HTR-8/SVneo (cell line): ENCODE results near the gene ACO1.

ENCODE experiments used
- DNase-seq: peaks from one replicate; pipeline ENCODE4 v3.0.0; 2011; ENCODE audit warnings: low spot score, mixed read lengths; ENCODE audit not compliant: insufficient read length
- FAIRE-seq: peaks from 2 replicates; lab custom pipeline; 2011; peaks lifted over from hg19 to GRCh38; lab: Jason Lieb, UNC

Gene ACO1

DNA sequence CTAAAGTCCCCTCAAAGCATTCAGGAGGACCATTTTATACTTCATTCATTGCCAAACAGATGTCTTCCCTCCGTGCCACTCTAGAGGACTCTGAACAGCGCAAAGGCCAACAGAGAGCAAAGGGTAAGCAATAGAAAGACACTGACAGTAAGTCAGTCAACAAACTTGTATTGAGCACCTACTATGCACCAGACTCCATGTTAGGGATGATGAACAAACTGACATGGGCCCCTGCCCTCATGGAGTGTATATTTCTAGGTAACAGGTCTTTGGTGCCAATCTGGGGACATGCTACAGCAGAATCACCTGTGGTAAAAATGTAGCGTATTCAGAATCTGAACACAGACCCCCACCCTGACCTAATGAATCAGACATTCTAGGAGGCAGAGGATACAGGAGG, 3.5 kb upstream of the ACO1 start:
- DNase-seq (no peak), FAIRE-seq (no peak)

DNA sequence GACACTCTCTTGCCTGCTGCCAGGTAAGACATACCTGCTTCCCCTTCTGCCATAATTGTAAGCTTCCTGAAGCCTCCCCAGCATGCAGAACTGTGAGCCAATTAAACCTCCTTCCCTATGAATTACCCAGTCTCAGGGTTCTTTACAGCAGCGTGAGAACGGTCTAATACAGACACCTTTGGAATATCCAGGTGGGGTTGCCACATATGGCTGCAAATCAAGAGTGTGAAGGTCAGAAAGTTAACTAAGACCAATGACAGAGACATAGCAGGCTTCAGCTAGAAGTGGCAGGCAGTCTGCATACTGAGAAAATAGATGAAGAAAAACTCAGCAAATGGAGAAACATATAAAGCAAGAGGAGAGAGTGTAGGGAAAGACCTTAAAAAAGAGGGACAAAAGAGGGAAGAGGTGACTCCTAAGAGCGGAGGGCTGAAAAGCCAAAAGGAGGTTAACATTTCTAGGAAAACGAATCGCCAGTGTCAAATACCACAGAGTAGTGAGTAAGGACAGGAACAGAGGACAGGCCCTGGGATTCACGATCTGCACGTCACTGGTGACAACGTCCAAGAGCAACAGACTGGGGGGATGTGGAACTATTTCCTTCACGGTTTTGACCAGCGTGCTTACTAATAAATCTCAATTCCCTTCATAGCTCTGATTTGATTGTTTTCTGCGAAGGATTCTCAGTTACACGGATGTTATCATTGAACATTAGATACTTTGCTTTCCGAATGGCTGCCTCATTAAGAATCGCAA, 1.7 kb upstream of the ACO1 start:
- DNase-seq (no peak), FAIRE-seq (no peak)

DNA sequence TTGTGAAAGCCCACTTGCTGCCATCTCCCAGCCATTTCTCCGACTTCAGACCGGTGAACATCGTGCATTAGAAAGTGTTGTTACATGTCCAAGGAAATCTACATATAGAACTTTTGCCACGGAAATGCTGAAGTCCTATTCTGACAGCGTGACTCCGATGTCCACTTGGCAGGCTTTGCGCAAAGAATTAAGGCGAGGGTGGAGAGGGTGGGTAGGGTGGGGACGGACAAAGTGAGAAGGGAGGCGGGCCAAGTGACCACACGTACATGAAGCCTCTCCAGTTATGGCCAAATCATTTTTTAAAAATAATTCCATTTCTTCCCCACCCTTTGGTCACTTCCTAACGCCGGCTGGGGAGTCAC, 460 bp upstream of the ACO1 start:
- FAIRE-seq = no peak

DNA sequence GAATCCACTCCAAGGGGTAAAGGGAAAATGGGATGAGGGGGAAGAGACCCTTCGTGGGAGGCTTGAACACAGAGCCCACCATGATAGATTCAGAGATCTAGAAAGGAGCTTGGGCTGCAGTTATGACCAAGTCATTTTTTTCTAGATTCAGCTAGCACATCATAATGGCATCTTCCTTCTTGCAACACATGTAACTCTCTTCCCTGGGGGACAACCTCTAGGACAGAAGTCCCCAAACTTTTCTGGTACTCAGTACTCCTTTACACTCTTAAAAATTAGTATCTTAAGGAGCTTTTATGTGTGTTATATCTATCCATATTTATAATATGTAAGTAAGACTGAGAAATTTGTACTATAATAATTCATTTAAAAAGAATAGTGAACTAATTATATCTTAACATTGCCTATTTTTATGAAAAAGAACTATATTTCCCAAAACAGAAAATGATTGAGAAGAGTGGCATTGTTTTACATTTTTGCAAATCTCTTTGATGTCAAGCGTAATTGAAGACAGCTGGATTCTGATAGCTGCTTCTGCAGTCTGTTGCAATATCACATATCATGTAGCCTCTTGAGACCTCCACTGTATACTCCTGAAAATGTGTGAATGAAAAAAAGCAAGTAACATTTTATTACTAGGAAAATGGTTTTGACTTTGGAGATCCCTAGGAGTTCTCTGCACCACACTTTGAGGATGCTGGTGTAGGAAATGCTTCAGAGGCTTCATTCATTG, 875 bp downstream of the ACO1 start:
- no peak for FAIRE-seq
- no peak for DNase-seq

More for the DNA sequence above, 460 bp upstream of the ACO1 start:
- DNase-seq = no peak

- DNase-seq (no peak), FAIRE-seq (no peak)
These were observed 1.4 kb downstream of the ACO1 start for GRCh38 chr9:32385885-32386283.

- no peak for DNase-seq
- no peak for FAIRE-seq
These were observed 2.8 kb downstream of the ACO1 start for GRCh38 chr9:32387256-32387655.

- DNase-seq (no peak), FAIRE-seq (no peak)
These were observed 4.9 kb downstream of the ACO1 start for GRCh38 chr9:32389365-32389764.

GRCh38 chr9:32393911-32394310, 9.5 kb downstream of the ACO1 start:
- no peak for DNase-seq
- no peak for FAIRE-seq

- FAIRE-seq (no peak), DNase-seq (no peak)
These were observed 10.1 kb downstream of the ACO1 start for GRCh38 chr9:32394381-32395049.

DNA sequence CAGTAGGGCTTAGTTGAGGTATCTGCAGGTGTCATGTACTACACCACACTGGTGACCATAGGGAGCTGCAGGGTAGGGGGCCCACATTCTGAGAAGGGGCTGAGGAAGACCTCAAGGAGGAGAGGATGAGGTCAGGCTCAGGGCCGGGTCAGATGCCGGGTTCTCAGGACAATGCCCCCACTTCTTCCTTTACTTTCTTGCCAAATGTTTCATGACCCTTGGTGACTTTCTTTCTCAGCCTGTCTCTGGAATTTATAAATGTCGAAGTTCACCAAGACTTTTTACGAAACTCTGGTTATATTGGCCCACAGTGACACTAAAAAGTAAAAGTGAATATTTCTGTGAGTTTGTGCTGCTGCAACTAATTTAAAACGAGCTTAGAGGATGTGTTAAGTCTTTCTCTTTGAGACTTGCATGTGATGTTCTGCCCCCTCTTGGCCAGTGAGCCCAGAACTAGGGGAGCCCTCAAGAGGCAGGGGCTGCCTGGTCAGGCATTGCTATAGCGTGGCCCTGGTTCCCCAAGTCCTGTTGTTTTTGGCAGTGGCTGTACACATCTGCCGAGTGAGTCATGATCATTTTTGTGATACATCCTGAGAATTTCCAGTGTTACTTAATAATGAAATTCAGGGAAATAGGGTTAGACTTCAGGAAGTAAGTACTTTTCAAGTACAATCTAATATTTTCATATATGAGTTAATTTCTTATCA, 11.2 kb downstream of the ACO1 start:
- no peak for FAIRE-seq
- DNase-seq = peak; percentile 40

DNA sequence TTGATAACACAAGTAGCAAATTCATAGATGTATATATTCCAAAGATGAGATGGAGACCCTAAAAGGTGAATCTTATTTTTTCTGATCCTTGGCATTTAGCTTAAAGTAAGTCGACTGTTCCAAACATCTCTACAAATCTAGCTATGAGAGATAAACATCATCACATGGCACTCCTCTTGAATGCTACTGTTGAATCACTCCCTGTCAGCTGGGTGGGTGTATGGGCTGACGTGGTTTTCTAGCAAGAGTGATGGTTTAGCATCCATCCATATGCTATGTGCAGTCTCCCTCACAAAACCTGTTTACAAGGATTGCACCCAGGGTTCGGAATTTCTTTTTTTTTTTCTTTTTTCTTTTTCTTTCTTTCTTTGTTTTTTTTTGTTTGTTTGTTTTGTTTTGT, 13.8 kb downstream of the ACO1 start:
- FAIRE-seq (no peak), DNase-seq (no peak)

DNA sequence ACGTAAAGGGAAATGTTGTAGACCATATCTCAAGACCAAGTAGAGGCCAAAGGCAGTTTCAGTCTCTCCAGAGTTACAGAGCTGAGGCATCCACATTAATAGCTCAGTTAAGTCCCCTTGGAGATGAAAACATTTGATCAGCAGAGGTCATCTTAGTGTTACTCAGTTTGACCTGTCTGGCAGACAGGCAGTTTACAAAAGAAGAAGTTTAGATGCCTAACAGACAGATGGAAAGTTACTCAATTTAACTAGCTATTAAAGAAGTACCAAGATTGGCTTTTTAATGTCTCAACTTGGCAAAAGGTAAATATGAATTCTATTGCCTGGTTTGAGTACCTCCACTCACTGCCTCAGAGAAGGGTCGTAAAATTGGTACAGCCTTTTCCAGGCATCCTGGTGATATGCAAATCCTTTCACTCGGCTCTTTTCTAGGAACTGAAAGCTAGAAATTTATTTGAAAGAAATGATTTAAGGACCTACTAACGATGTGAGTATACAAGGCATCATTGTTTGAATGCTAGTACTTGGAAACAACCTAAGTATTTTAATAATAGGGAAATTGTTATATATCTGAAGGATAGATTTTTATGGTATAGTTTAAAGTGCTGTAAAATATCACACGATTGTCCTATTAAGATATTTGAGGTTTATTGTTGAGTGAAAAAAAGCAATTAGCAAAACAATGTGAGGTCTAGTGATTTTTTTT, 14.8 kb downstream of the ACO1 start:
- FAIRE-seq = no peak
- DNase-seq = no peak

GRCh38 chr9:32401488-32401887, 17.0 kb downstream of the ACO1 start:
- DNase-seq = no peak
- no peak for FAIRE-seq

DNA sequence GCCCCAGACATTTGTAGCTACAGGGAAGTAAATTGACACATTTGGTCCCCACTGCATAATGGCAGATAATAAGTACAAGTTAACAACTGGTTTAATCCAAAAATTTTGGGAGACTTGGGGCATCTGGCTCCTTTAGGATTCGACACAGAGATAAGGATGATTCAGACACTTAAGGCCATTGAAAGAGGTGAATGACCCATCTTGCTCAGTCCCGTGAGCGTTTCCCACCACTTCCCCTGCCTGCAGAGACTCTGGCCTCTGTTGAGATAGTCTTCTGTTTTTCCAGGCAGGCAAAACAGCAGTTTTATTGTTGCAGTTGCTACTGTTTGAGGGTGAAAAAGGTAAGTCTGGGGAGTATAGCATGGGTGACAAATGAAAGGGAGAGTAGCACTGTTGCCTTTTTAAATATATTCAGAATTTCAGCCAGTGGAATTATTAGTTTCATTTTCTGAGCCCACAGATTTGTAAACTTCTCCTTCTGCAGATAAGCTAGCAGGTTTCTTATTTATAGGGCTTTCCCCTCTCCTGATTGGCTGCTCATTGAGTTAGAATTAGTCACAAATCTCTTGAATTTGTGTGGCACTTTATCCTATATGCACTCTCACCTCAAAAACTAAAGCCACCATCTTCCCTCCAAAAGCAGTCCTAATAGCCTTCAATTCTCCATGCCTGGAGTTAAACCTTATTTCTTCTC, 19.3 kb downstream of the ACO1 start:
- DNase-seq (no peak), FAIRE-seq (no peak)

GRCh38 chr9:32404402-32404801, 20.0 kb downstream of the ACO1 start:
- no peak for DNase-seq
- FAIRE-seq = no peak

GRCh38 chr9:32404856-32405255, 20.4 kb downstream of the ACO1 start:
- DNase-seq (no peak), FAIRE-seq (no peak)

DNA sequence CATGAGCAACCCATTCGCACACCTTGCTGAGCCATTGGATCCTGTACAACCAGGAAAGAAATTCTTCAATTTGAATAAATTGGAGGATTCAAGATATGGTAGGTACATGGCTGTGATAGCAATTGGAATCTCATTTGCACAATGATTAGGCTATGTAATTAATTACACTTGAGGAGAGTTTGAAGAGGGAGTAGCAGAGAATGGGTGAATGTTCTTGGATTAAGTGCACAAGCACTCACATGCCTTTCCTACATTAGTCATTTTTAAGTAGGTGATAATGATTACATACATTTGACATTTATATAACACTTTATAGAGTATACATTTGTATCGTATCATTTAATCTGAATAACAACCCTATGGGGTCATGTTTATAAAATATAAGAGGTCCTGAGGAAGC, 21.1 kb downstream of the ACO1 start:
- FAIRE-seq (no peak), DNase-seq (no peak)

DNA sequence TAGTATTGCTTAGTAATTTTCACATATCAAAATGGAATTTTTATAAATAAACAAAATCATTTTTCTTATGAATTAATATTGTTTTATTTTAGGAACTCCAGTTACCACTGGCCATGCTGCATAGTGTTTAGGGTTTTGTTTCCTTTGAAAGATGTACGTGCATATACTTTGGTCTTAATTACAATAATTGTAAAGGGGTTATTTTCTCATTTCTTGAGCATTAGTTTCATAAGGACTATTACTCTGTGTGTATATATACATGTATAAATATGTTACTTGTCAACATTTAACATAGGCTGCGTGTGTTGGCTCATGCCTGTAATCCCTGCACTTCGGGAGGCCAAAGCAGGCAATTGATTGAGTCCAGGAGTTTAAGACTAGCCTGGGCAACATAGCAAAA, 21.6 kb downstream of the ACO1 start:
- no peak for FAIRE-seq
- no peak for DNase-seq

- DNase-seq (no peak), FAIRE-seq (no peak)
These were observed 27.3 kb downstream of the ACO1 start for GRCh38 chr9:32411753-32412152.

GRCh38 chr9:32412440-32412839, 28.0 kb downstream of the ACO1 start:
- no peak for FAIRE-seq
- no peak for DNase-seq
